GM12891 (cell line): ENCODE results near the gene GIPC1.

Experiments used
- DNase-seq: peaks from one replicate; pipeline ENCODE4 v3.0.0; 2011; ENCODE audit warnings: low spot score; ENCODE audit not compliant: insufficient read length
- FAIRE-seq: peaks from 2 replicates; lab custom pipeline; 2011; peaks lifted over from hg19 to GRCh38; lab: Jason Lieb, UNC
- PAX5 ChIP-seq: IDR thresholded peaks from 2 replicates; pipeline ENCODE4 v1.6.1; 2011; ENCODE audit warnings: low read length, moderate library complexity, mild to moderate bottlenecking; ENCODE audit not compliant: insufficient read depth, severe bottlenecking
- POLR2A ChIP-seq: IDR thresholded peaks from 2 replicates; pipeline ENCODE4 v1.6.1; 2011; ENCODE audit warnings: low read depth, low read length, control low read depth
- POLR2AphosphoS5 ChIP-seq: IDR thresholded peaks from 2 replicates; pipeline ENCODE4 v1.6.1; 2011; ENCODE audit warnings: low read depth, low read length, control low read depth
- POU2F2 ChIP-seq: IDR thresholded peaks from 2 replicates; pipeline ENCODE4 v1.6.1; 2011; ENCODE audit warnings: low read depth, mild to moderate bottlenecking, control low read depth, low read length, moderate library complexity
- SPI1 ChIP-seq: IDR thresholded peaks from 2 replicates; pipeline ENCODE4 v1.6.1; 2011; ENCODE audit warnings: low read depth, low read length, control low read depth
- TAF1 ChIP-seq: IDR thresholded peaks from 2 replicates; pipeline ENCODE4 v1.6.1; 2011; ENCODE audit warnings: low read depth, low read length, control low read depth

The GIPC1 gene

DNA sequence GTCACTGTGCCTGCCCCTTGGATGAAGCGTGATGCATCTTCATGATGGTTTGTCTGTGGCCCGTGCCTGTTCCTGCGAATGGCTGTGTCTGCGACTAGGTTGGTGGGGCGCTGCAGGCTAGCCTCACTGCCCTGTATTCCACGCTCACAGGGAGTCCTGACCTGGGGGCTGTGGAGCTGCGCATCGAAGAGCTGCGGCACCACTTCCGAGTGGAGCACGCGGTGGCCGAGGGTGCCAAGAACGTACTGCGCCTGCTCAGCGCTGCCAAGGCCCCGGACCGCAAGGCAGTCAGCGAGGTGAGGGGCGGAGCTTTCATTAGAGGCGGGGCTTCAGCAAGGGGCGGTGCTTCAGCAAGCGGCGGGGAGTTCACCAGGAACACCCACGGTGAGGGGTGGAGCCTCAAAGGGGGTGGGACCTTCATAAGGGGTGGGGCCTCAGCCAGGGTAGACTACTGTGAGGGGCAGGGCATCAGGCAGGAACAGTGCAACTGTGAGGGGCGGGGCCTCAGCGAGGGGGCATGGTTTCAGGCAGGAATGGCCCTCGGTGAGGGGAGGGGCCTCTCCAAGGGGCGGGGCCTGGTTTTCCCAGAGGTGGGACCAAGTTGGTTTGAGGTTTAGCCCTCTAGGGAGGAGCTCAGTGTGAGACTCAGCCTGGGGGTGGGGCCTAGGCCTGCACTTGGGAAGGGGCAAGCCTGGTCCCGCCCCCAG is 45.6 kb downstream of the GIPC1 start:
- FAIRE-seq = peak; percentile 45
- TF ChIP-seq TAF1 (no peak), SPI1 (no peak), POLR2A (no peak), PAX5 (no peak)
- DNase-seq = peak; percentile 82

DNA sequence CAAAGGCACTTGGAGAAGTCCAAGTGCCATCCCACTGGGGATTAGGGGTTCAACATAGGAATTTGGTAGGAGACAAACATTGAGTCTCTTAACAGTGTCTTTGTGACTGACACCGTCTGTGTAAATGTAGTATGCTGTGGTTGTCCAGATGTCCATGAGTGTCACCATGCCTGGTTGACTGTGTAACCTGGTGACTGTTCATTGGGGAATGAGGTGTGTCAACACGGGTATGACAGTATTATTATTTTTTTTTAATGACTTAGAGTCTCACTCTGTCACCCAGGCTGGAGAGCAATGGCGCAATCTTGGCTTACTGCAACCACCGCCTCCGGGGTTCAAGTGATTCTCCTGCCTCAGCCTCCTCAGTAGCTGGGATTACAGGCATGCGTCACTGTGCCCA is 46.6 kb downstream of the GIPC1 start:
- no peak for TF ChIP-seq POLR2AphosphoS5
- TF ChIP-seq PAX5 = no peak
- no peak for TF ChIP-seq SPI1
- TF ChIP-seq POLR2A = no peak
- no peak for TF ChIP-seq POU2F2
- no peak for TF ChIP-seq TAF1
- FAIRE-seq (no peak), DNase-seq (no peak)

DNA sequence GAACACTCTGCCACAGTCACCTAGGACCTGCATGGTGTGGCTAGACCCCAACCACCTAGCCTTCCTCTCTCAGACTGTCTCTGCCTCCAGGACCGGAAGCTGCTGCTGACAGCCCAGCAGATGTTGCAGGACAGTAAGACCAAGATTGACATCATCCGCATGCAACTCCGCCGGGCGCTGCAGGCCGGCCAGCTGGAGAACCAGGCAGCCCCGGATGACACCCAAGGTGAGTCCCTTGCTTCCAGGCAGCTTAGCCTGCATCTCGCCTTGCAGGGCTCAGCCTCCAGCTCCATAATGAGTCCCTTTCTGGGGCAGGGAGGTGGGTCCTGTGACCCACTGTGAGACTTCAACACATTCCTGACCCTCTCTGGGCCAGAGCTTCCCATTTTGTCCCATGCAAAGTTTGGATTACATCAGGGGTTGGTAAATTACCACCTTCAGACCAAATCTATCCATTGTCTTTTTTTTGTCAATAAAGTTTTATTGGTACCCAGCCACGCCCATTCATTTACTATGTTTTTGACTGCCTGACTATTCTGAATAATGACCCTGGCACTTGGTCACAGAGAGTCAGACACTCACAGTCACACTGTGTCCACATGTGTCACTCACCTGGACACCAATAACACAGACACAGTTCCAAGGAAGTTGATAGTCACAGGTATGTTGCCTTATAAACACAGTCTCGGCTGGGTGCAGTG is 49.4 kb downstream of the GIPC1 start:
- FAIRE-seq (no peak), DNase-seq (no peak)
- TF ChIP-seq PAX5 = no peak
- no peak for TF ChIP-seq POLR2A
- no peak for TF ChIP-seq SPI1
- TF ChIP-seq TAF1 = no peak
- TF ChIP-seq POLR2AphosphoS5 = no peak
- TF ChIP-seq POU2F2 = no peak

DNA sequence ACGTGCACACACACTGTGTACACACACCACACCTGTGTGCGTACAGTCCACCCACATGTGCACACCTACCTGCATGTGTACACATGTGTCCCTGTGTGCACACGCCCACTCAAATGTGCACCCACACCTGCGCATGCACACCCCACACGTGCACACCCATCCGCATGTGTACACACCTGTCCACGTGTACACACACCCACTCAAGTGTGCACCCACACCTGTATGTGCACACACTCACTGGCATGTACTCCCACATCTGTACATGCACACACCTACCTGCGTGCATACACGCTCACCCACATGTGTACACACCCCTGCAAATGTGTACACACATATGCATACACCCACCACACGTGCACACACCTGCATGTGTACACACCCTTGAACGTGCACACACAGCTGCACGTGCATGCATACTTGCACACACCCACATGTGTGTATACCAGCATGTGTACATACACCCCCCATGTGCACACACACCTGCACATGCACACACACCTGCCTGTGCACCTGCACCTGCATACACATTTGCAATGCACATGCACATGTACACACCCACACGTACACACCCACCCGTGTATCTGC is 52.2 kb downstream of the GIPC1 start:
- TF ChIP-seq POLR2AphosphoS5 = no peak
- TF ChIP-seq PAX5 = no peak
- TF ChIP-seq TAF1 = no peak
- no peak for TF ChIP-seq POLR2A
- no peak for TF ChIP-seq POU2F2
- TF ChIP-seq SPI1 = no peak
- FAIRE-seq = peak; percentile 89
- no peak for DNase-seq

DNA sequence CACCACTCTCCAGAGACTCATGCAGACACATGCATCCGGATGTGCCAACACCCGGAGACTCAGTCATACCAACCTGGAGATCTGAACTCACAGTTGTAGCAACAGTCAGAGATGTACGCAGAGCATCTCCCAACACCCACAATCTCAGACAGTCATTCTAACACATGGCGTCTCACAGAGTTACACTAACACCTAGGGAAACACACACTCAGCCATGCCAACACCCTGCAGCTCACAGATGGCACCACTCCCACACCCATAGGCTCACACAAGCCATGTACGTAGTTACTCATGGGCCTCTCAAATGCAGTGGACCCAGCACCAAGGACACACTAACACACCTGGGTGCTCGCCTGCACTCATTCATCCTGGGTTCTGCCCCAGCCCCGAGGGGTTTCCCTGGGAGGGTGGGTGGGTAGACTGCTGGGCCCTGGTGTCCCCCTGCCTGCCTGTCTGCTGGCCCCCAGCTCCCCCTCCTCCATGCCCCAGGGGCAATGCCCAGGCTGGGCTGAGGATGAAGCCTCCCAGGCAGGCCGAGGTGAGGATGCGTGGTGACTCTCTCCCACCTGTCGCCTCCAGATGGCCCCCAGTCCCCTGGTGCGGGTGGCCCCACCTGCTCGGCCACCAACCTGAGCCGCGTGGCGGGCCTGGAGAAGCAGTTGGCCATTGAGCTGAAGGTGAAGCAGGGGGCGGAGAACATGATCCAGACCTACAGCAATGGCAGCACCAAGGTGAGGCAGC is 52.9 kb downstream of the GIPC1 start:
- TF ChIP-seq POLR2AphosphoS5 (no peak), TAF1 (no peak), PAX5 (no peak), POU2F2 (no peak), SPI1 (no peak)
- DNase-seq = no peak
- FAIRE-seq = no peak

DNA sequence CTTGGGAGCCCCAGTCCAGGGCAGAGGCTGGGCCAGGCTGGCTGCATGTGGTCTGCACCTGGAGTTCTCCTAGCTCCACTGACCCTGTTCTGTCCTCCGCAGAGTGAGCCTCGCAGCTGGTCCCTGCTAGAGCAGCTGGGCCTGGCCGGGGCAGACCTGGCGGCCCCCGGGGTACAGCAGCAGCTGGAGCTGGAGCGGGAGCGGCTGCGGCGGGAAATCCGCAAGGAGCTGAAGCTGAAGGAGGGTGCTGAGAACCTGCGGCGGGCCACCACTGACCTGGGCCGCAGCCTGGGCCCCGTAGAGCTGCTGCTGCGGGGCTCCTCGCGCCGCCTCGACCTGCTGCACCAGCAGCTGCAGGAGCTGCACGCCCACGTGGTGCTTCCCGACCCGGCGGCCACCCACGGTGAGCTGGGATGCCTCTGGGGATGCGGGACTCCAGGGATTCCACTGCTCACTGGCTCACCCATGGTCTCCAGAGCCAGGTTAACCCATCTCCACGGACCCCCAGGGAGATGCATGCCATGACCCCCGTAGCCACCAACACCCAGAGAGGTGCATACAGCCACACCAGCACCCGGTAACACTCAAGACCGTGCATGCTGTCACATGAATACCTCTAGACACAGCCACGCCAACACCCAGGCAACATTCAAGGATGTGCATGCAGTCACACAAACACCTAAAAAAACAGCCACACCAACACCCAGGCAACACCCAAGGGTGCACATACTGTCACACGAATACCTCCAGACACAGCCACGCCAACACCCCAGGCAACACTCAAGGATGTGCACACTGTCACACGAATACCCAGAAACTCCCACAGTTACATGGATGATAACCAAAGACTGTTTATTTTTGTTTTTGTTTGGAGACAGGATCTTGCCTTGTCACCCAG is 54.6 kb downstream of the GIPC1 start:
- no peak for FAIRE-seq
- TF ChIP-seq POLR2A = no peak
- no peak for TF ChIP-seq POLR2AphosphoS5
- TF ChIP-seq TAF1 = no peak
- no peak for TF ChIP-seq SPI1
- TF ChIP-seq PAX5 = no peak
- no peak for TF ChIP-seq POU2F2
- DNase-seq = no peak

DNA sequence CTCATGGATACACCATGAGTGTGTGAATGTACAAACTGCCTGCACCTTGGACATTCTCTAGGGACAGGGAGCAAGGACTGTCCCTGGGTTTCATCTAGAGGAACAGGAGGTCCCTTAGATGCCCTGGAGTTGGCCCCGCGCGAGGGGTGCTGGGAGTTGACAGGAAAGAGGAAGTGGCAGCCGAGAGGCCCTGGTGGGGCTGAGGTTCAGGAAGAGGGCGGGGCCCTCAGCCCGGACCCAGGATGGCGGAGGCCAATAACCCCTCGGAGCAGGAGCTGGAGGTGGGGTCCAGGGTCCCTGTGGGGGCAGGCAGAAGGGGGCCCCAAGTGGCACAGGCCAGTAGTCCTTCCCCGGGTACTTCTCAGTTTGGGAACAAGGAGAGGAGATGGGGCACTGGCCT is 55.9 kb downstream of the GIPC1 start:
- DNase-seq = peak; percentile 90
- TF ChIP-seq POLR2A (peak; percentile 89), TAF1 (peak; percentile 78), POU2F2 (peak; percentile 75), POLR2AphosphoS5 (peak; percentile 82), SPI1 (peak; percentile 99), PAX5 (no peak)
- FAIRE-seq = peak; percentile 93

DNA sequence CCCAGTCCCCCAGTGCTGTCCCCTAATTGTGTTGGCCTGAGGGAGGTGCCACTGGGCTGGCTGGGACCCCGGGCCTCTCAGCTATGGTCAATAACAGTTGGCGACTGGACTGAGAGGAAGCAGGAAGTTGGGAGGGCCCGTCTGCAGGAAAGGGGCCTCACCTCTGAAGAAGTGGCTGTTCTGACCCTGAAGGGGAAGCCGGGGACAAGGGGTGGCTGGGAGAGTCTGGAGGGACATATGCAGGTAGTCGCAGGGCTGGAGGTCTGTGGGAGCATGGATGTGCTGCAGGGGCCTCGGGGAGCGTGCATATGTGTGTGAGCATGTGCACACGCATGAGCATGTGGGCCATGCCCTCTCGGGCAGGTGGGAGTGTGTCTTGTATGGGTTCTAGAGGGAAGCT is 56.9 kb downstream of the GIPC1 start:
- TF ChIP-seq TAF1 (no peak), POLR2AphosphoS5 (no peak), POU2F2 (no peak), SPI1 (no peak), POLR2A (no peak), PAX5 (no peak)
- FAIRE-seq = no peak
- DNase-seq = no peak
